Raji (cell line): ENCODE results near the gene MAP1LC3B.

Experiments
- POLR2A ChIP-seq: IDR thresholded peaks from 2 replicates; pipeline ENCODE4 v1.6.1; 2011; ENCODE audit warnings: low read depth, low read length, control low read depth; ENCODE audit not compliant: insufficient read depth

The MAP1LC3B gene

GRCh38 chr16:87352818-87353217 lies 39.3 kb upstream of the MAP1LC3B start:
- no peak for TF ChIP-seq POLR2A

DNA sequence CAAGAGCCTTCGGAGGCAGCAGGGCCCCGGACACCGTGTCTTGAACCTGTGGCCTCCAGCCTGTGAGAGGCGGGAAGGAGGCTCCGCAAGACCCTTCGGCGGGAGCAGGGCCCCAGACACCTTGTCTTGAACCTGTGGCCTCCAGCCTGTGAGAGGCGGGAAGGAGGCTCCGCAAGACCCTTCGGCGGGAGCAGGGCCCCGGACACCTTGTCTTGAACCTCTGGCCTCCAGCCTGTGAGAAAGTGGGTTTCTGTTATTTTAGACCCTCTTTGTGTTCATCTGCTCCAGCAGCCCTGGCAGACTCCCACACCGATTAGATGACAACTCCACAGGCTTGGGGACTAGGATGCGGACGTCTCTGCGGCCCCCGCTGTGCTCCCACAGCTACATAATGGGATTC lies 38.5 kb upstream of the MAP1LC3B start:
- TF ChIP-seq POLR2A = no peak

- no peak for TF ChIP-seq POLR2A
These were observed 35.7 kb upstream of the MAP1LC3B start for GRCh38 chr16:87356491-87356853.

- TF ChIP-seq POLR2A = no peak
These were observed 33.9 kb upstream of the MAP1LC3B start for GRCh38 chr16:87358250-87358649.

DNA sequence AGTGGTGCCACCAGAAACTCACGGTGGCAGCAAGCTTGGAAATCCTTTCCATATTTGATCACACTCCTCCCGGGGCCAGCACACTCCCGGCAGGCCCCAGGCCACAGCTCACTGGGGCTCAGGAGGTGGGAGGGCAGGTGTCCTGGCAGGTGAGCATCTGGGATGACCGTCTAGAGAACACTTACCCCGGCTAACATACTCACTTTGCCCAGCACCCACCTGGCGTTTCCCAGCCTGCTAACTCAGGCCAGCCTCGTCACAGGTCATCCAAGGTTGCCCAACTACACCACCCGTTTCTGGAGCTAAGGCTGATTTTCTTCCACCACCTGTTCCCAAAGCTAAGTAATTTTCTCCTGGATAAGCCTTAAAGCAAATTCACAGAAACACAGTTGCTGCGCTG lies 33.4 kb upstream of the MAP1LC3B start:
- TF ChIP-seq POLR2A = no peak

GRCh38 chr16:87359121-87359520 lies 33.0 kb upstream of the MAP1LC3B start:
- TF ChIP-seq POLR2A = no peak

GRCh38 chr16:87360862-87361610 lies 31.1 kb upstream of the MAP1LC3B start:
- TF ChIP-seq POLR2A = no peak

DNA sequence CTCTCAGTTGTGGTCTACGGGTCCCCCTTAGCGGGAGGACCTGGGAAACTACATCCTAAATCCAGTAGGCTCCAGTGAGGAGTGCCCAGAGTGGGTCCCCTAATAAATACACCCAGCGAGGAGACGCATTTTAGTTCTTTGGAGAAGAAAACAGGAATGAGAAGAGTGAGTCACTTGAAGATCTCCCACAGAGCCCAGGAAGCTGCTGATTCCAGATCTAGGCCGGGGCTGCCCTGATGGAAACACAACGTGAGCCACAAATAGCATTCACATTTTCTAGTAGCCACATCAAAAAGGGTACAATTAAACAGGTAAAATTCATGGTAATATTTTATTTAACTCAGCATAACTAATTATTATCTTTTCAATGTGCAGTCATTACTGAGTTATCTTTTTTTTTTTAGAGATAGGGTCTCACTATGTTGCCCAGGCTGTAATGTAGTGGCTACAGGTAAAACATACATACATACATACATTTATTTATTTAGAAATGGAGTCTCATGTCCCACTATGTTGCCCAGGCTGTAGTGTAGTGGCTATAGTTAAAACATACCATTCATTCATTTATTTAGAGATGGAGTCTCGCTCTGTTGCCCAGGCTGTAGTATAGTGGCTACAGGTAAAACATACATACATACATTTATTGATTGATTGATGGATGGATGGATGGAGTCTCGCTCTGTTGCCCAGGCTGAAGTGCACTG lies 30.1 kb upstream of the MAP1LC3B start:
- no peak for TF ChIP-seq POLR2A

DNA sequence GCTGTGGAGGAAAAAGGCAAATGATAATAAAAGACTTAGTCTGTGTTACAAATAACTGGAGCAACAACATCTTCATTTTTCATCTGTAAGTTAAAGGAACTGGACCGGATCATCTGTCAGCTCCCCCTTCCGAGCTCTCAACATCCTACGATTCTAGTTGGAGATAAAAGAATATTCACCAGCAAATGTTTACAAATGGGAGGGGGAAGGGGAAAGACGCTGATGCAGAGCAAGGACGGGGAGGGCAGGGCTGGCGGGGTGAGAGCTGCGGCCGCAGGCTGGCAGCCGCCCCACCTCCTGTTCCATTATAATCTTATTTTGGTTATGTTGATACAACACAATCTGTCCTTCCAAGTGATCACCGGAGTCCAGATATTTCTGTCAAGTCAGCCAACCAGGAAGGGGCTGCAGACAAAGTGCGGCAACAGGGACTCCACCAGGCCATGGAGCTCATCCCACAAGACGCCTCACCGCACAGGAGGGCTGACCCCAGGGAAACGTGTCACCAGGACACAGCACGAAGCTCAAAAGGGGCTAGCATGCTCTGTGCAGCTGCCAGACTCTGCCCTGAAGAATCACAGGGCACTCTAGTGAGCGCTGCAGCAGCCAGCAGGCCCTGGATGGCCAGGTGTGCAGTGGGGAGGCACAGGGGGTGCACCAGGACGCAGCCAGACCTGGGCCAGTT lies 28.2 kb upstream of the MAP1LC3B start:
- no peak for TF ChIP-seq POLR2A

DNA sequence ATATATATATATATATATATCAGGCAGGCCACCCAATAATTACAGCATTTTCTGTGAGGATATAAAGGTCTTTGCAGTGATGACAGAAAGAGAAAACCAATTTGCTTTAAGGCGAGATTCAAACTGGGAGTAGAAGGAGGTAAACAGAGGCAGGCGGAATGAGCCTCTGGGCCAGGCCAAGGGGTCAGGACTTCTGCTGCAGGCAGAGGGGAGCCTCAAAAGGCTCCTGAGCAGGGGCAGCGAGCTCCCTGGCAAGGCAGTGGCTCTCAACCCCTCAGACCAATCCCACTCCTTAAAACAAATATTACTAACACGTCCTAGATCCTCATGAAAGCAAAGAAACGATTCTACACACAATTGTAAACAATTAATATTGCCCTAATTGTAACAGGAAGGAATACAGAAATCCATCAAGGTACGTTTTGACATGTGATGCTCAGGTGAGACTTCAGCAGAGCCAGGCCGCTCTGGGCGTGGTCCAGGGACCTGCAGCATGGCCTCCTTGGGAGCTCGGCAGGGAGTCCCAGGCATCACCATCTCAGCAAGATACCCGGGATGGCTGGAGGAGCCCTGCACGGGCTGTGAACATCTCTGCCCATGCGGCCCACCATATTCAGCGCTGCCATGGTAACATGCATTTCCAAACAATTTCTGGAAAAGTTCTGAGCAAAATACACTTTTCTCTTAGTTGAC lies 27.0 kb upstream of the MAP1LC3B start:
- TF ChIP-seq POLR2A = no peak

GRCh38 chr16:87366288-87366687 lies 25.8 kb upstream of the MAP1LC3B start:
- TF ChIP-seq POLR2A = no peak

- TF ChIP-seq POLR2A = no peak
These were observed 25.2 kb upstream of the MAP1LC3B start for GRCh38 chr16:87366930-87367329.

GRCh38 chr16:87367529-87367928 lies 24.6 kb upstream of the MAP1LC3B start:
- TF ChIP-seq POLR2A = no peak

- no peak for TF ChIP-seq POLR2A
These were observed 23.9 kb upstream of the MAP1LC3B start for GRCh38 chr16:87368029-87368770.

- TF ChIP-seq POLR2A = no peak
These were observed 22.9 kb upstream of the MAP1LC3B start for GRCh38 chr16:87369117-87369765.
